ENCODE results near the gene HECW1.
A peak's percentile ranks its signal among the peaks of the same experiment; 100 is the strongest.
"Not testable (repeated sequence)": the region's sequence is repeated elsewhere in the genome, so short reads cannot be mapped to it uniquely, and the experiment has no call there.

The HECW1 gene

DNA sequence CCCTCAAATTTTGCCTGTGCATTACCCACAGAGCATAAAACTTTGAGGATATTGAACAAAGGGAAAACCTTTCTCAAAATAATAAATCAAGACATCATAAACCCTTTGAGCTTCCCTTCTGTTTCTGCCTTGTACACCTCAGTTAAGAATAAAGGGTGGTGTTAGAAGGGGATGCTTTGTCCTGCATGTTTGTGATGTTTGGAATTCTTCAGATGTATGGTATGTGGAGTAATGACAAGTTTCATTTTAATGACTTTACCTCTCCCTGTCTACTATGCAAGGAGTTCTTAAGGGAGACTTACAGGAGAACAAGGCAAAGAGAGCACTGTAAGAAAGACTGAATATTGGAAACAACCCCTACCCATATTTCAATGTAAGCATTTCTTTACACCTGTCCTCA is 99.2 kb downstream of the HECW1 start:
- no peak for DNase-seq

DNA sequence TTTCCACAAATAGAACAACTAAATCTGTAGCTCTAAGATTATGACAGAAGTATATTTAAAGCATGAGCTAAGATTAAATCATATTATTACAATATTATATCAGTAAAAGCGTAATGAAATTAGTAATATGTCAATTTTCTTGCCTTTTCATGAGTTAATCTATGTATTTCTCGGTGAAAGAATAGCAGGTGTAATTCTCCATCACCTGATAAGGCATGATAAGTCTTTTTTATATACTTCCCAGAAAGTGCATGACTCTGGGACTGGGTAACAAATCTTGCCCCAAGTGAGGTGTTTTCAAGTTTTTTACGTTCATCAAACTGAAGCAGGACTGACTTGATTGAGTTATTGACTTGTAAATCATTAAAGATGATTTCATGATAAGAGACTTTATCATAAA is 100.5 kb downstream of the HECW1 start:
- DNase-seq: no peak

DNA sequence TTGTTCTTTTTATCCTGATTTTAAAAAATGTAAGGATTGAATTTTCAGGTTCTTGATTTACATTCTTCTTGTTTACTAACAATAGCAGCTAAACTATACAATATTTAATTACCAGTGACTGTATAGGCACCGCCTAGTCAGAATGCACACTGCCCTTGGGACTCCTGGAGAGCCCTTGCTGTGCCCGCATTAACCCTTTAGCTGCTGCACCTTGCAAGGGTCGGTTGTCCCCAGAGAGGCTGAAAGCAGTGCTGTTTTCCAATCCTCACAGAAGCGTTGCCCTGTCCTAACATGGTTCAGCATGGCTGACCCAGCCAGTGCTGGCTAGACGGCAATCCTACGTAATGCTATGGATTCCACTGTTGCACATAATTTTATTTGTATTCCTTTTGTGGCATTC is 102.6 kb downstream of the HECW1 start:
- DNase-seq: no peak

DNA sequence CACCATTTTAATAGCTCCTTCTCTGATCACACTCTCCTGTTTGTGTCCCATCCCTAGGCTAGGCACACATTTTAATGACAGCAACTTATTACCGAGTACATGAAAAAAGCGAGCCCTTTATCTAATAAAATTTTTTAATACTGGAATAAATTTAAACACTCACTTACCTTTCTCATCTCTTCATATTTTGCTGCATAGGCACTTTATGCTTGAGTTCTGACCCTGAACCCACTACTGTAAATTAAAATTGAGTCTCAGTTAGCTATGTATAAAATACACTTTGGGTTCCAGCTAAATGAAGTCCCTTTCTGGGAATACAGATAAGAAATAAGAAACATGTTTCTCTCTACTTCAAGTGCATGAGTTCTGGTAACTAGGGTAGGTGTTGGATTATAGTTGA is 104.6 kb downstream of the HECW1 start:
- no peak for DNase-seq

DNA sequence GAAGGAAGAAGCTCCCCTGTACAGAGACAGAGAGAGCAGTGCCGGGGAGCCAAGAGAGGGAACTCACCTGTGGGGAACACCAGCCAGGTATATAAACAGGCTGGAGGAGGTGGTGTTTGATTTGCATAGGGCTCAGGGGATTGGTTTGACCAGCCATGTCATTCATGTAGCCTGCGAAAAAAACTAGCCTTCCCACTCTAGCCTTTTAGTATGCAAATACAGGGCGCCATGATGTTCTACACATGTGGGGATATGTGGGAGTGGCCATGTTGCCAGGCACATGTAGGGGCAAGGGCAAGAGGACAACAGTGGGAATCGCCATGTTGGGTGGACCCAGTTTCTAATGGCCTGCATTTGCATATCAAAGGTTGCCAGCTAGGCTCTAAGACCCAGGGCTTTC is 106.5 kb downstream of the HECW1 start:
- not testable (repeated sequence) for DNase-seq

DNA sequence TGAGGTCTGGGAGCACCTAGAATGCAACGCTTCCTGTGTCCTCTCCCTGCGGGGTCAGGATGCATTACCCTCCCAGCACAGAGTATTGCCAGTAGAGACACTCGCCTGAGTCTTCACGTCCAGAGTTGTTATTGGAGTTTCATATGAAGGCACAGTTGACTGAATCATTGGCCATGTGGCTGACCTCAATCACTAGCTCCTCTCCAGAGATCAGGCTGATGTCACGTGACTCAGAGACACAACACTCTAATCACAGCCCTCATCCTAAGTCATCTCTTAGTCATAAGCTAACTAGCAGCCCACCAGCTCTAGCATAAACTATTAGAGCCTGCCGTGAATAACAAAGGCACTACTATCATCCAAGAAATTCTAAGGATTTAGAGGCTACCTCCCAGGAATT is 107.8 kb downstream of the HECW1 start:
- DNase-seq: no peak

DNA sequence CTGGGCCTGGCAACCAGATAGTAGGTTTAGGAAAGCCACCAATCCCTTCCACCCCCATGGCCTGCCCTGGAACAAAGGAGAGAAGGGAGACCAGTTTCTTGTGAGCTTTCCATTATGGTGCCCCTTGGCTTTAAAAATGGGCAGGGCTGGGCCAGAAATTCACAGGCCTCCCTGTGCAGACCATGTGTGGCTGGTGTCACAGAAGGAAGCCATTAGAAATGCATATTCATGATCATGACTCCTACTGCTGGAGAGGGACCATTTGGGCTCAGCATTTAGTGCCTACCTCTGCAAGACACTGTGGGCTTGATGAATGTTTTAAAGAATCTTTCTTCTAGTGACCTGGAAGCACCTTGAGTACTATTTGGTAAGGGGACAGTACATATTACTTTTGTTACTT is 108.3 kb downstream of the HECW1 start:
- no peak for DNase-seq

DNA sequence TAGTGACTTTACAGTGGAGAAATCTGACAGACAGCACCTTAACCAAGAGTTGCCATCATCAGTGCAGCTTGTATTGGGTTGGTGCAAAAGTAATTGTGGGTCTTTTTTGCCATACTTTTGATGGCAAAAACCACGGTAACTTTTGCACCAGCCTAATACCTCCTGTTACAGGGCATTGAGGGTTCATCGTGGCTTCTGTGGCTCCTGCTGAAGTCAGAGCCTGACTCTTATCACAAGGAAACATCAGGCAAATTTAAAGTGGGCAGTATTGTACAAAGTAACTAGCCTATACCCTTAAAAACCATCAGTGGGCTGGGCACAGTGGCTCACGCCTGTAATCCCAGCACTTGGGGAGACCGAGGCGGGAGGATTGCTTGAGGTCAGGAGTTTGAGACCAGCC is 117.4 kb downstream of the HECW1 start:
- no peak for DNase-seq

DNA sequence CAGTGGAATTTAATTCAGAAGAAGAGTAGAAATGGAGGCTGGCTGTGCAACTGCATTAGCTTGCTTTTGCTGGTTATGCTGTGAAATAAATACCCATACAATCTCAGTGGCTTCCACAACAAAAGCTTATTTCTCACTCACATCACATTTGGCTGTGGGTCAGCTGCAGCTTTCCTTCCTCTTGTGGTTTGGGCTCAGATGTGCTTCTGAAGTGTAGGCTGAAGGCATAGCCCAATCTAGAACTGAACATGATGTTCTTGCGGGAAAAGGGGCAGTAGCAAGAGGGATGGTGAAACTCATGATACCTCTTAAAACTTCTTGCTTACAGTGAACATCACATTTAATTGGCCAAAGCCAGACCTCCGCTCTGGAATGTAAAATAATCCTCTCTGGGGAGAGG is 119.9 kb downstream of the HECW1 start:
- no peak for DNase-seq

DNA sequence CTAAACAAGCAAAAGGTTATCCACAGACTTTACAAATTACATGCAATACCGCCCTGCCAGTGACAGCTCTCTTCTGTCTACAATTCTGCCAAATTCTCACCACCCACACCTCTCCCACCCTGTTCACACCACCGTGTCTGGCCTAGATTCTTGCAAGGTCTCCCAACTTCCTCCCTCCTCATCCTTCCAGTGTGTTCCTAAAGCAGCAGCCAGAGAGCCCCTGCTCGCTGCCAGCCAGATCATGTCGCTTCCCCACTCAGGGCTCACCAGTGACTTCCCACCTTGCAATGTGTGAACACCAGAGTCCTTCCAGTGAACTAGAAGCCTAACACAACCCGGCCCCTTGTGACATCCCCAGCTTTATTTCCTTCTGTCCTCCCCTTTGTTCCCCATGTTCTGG is 121.6 kb downstream of the HECW1 start:
- no peak for DNase-seq

DNA sequence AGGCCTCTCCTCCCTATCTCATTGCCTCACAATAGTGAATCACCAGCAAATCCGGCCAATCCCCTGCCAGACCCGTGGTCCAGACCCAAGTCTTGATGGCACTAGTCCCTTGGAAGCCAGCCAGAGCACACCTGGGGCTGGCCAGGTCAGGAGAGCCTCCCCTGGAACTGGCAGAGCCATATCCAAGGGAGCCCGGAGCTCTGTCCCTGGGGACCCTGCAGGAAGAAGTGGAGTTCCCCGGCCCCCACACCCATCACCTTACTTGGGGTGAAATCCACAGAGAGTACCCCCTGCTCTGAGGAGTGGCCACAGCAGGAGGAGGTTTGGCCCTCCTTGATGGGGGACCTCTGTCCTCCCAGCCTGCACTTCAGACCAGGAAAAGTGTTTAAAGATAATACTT is 122.5 kb downstream of the HECW1 start:
- DNase-seq: no peak

DNA sequence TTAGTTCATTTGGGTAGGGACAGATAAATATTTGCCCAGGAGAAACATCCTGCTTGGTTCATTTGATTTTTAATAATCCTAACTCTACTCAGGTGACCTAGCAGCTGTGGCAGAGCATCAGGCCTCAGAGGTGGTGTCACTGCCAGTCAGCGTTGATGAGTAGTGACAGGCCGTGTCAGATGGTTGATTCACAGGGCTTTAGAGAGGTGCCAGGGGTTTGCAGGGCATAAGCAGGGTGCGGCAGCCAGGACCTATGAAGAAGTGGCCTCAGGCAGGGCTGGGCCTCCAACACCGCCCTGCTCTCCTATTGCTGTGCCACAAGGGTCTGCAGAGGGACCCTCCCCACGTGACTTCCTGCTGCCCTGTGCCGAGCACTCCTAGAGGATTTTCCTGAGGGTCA is 128.1 kb downstream of the HECW1 start:
- DNase-seq: peak; percentile 46

DNA sequence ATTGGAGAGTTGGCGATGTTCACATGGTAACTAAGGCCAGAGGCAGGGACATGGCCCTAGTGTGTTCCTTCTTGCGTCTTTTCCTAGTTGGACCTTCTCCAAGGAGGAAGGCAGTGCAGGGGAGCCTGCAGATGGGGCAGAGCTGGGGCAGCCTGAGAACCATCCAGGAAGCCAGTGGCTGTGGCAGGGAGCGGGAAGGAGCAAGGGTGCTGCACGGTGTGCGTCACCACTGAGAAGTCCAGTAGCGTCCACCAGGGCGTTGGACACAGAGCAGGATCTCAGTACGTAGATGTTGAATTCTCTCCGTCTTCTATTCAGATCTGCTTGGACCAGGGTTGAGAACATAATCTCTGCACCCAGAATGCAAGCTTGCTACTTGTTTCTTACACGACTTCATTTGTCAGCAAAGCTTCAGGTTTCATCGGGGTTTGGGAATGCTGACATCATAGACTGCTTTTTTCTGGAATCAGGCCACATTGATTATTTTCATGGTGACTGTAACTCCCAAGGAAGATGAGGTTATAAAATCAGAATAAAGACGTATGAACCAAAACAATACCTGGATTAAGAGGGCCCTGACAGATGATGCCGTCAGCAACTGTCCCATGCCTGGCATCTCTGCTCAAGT is 130.3 kb downstream of the HECW1 start:
- DNase-seq: no peak

DNA sequence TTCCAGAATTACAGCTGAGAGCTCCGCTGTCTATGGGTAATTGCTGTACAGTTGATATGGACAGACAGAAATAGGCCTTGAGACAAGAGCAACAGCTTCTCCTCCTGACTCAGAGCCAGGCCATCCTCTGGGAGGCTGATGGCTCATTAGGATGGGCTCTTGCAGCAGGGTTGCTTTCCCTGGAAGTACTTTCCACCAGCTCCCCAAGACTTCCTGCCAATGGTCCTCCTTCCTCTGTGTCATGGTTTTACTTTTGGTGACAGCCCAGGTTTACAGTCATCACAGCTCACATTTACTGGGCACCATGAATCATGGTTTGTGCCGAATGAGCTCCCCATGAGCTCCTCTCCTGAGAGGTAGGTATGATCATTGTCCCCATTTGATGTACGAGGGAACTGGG is 131.8 kb downstream of the HECW1 start:
- no peak for DNase-seq

DNA sequence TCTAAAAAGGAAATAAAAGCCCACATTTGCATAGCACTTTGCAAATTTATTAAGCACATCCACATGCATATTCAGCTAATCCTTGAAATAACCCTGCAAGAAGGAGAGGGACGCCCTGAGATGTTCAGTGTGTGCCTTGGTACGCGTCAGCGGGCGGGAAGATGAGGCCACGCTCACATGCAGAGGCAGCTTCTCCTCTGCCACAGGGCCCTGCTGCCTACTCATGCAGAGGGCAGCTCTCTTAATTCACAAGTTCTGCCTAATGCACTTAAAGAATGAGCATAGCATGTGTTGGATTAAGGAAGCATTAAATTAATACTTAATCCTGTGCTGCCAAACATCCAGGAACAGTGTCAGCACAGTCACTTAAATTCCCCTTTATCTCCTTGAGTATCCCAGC is 132.3 kb downstream of the HECW1 start:
- peak; percentile 46 for DNase-seq

DNA sequence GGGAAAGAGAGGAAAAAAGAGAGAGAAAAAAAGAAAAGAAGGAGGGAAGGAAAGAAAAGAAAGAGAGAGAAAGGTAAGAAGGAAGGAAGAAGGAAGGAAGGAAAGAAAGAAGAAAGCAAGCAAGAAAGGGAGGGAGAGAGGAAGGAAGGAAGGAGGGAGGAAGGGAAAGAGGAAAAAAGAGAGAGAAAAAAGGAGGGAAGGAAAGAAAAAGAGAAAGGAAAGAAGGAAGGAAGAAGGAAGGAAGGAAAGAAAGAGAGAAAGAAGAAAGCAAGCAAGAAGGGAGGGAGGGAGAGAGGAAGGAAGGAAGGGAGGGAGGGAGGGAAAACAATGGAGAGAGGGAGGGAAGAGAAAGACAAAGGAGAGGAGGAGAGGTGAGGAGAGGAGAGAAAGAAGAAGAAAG is 135.3 kb downstream of the HECW1 start:
- no peak for DNase-seq

DNA sequence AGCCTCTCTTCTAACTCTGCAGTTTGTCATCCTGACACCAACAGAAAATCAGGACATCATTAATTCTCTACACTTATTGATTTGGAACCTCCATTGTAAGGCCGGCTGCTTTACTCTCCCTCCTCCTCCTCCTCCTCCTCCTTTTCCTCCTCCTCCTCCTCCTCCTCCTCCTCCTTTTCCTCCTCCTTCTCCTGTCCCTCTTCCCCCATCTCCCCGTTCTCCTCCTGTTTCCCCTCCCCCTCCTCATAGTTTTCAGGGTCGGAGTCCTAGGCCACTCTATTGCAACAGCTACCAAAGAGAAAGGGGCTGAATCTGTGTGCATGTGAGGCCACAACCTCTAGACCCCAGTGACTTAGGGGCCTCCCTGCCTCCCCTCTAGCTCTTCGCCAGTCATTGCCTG is 136.1 kb downstream of the HECW1 start:
- no peak for DNase-seq

DNA sequence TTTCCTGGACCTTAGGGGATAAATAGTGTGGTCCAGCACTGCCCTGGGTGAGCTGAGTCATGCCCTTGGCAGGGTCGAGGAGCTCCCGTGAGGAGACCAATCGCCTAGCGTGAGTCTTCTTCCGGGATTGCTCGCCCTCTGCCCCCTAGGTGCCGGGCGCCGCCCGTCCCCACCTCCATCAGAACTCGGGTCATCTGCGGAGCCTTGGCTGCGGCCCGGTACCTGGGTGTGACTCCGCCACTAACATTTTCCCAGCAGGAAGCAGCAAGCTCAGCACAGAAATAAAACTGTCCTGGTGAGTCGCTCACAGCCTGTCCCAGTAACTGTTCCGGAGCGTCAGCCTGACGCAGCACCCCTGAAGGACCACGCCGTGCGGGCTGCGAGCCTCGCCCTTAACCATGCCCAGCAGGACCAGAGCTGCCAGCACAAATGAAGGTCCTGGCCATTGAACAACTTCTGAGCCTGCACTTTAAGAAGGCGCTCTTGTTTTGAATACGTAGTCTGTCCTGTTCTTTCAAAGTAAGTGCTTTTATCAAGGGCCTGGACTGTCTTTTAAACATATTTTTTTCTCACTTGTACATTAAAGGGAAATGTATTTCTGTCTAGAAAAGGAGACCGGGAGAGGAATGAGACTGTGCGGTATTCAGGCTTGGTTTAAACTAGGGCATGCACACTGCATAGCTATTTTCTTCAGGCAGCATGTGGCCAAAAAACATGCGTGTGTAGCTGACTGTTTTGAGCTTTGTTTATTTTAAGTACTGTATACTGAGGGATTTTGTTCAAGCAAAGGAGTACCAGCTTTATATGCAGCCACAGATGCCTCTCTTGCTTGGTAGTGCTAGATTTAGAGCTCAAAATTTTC is 136.7 kb downstream of the HECW1 start:
- no peak for DNase-seq

DNA sequence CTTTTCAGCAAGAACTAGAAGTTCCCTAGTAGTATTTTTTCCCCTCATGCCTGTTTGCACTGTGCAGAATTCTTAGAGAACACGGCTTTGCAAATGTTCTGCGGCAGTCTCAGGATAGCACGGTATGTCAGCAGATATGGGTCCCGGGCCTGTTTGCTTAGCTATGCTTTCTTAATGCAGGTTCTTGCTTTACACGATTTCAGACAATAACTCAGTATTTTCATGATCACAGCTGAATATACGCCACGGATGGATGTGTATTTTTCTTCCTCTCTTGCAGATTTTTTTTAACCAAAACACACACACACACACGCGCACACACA is 137.3 kb downstream of the HECW1 start:
- DNase-seq: no peak

DNA sequence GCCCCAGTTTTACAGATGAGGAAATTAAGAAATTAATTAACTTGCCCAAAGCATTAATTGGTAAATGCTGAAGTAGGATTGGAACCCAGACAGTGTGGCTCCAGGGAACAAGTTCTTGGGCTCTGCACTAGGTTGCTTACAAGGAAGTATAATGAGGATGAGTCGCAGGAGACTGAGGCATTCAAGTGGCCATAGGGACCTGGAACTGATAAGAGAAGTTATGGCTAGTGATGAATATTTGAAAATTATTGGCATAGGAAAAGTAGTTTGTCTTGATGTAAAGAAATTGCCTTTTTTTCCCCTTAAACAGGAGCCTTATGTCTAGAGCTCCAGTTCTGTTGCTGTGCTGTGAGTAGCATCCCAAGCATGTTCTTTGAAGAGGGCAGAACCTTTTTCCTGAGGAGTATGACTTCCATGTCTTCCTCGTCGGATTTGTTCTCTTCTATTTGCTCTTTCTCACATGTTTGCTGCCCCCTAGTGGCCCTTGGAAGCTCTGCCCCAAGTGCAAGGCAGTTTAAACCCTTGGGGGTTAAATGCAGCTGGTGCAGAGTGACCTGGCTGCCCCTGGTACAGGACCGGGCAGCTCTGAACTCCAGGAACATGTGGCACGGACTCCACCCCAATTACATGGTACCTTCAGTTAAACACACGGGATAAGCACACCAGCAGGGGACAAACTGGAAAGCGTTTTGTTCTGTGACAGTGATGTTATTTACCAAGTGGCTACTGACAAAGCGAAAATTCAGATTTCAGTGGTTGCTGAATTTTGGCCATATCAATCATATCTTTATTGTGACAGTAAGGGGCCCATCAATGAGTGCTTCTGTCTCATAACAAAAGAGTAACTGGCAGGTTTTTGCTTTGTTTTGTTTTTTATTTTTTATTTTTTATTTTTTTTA is 148.8 kb downstream of the HECW1 start:
- DNase-seq: peak; percentile 90

DNA sequence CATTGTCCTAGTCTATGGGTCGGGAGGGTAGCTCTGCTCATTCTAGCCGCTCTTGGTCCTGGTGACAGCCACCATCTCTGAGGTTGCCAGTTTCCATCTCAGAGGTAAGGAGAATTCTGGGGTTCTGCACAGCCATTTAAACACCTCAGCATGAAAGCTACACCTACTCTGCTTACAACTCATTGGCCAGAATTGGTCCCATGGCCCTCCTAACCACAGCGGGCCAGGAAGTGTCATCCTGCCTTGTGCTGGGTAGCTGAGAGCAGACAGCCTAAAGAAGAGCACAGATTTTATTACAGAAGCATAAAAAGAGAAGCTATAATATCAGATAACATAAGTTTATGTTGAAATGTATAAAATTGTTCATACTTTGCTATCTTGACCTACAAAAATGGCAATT is 152.7 kb downstream of the HECW1 start:
- no peak for DNase-seq

DNA sequence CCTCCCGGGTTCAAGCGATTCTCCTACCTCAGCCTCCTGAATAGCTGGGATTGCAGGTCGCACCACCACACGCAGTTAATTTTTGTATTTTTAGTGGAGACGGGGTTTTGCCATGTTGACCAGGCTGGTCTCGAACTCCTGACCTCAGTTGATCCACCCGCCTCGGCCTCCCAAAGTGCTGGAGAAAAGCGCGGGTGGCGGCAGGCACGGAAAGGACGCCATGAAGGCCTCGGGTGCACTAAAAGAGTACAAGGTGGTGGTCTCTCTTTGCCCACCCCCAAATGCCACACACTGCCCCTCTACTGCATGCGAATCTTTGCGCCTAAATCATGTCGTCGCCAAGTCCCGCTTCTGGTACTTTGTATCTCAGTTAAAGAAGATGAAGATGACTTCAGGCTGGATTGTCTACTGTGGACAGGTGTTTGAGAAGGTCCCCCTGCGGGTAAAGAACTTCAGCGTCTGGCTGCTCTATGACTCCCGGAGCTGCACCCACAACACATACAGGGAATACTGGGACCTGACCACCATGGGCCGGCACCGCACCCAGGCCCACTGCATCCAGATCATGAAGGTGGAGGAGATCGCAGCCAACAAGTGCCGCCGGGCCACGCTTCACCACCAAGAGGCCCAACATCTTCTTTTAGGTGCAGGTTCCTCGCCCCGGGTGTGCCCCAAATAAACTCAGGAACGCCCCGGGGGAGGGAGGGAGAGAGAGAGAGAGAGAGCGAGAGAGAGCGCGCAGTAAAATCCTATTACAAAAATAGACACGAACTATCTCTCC is 161.7 kb downstream of the HECW1 start:
- DNase-seq: no peak

DNA sequence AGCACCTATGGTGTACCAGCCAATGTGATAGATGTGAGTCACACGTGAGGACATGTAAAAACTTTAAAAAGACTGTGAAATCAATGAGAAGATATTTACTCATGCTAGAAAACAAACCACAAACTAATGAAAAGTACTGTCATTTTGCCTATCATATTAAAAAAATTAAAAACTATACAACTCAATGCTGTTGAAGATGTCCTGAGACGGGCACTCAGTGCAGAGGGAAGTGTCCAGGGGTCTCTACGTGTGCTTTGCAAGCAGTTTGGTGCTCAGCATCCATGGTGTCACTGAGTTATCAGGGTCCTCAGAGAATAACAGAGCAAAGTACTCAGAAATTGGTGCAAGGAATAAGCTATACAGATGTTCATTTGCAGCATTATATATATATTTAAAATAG is 162.3 kb downstream of the HECW1 start:
- DNase-seq: no peak

All from eye (tissue), 1 donor.